ENCODE results near the gene THRB. TPM values are rescaled to one million over a fixed set of nuclear protein-coding genes. Genes with fewer than 3 reads are reported as not detected.

THRB gene
- polyA plus RNA-seq, 1 of the 3 experiments (the other 2 are of a cell fraction): 0.02 TPM

DNA sequence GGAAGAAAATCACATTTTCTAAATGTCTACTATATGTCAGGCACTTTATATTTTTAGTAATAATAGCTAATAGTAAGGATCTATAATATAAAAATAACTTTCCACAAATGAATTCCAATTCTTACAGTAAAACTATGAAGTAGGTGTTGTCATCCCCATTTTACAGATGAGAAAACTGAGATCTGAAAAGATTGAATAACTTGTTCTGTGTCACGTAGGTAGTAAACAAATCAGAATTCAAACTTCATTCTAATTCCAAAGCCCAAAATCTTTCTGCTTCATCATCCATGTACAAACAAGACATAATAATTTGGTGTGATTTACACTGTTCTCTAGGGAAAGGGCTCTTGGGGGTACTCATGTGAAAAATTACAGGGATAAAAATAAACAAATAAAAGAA is 130.3 kb downstream of the THRB start:
- Histone ChIP-seq H3K9me2 (no peaks in the 10 kb centered on the region), H3K79me2 (ENCODE audit: insufficient read depth) (no peaks in the 10 kb centered on the region), H3K27me3 (ENCODE audit: insufficient read depth) (no peaks in the 10 kb centered on the region), H3K36me3 (replicated peaks in 1 of 2; ENCODE audit: control insufficient read depth in 1 of 2, insufficient read depth in 2 of 2, low read length in 1 of 2) (no peaks in the 10 kb centered on the region), H3K4me2 (no peak overlapping the region), H4K20me1 (ENCODE audit: insufficient read depth) (no peaks in the 10 kb centered on the region), H3K4me3 (ENCODE audit: low read depth in 2 of 2, low read length in 1 of 2) (no peak overlapping the region), H3K27ac (ENCODE audit: low read depth in 2 of 2, low read length in 1 of 2) (no peak overlapping the region; a peak in 1 of 4 replicates), H3K9me3 (no peaks in the 10 kb centered on the region), H3K4me1 (ENCODE audit: control insufficient read depth in 1 of 2, insufficient read depth in 2 of 2, low read depth in 1 of 2, low read length in 1 of 2) (peaks cover 0 to 9% of the 10 kb centered on the region in 2 experiments; a peak in 2 of 4 replicates), H3F3A (replicated peaks; ENCODE audit: insufficient read depth) (peaks cover 4% of the 10 kb centered on the region), H3K9ac (no peak overlapping the region), H2AFZ (ENCODE audit: low read depth) (no peak overlapping the region)
- 91% methylated on average over 1 of the region's 1 CpG for WGBS (ENCODE audit: low lambda C conversion rate)
- TF ChIP-seq, protein P1, sequence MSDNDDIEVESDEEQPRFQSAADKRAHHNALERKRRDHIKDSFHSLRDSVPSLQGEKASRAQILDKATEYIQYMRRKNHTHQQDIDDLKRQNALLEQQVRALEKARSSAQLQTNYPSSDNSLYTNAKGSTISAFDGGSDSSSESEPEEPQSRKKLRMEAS (IDR thresholded peaks at IDR 0.05; ENCODE audit: low read depth): no peak
- TF ChIP-seq RCOR1 (IDR thresholded peaks at IDR 0.05; ENCODE audit: low read length) (no peak), CHD2 (IDR thresholded peaks at IDR 0.05; ENCODE audit: low read length, partially characterized antibody) (no peak), RAD21 (IDR thresholded peaks at IDR 0.05; ENCODE audit: low read length) (no peak), FOXM1 (IDR thresholded peaks at IDR 0.05; ENCODE audit: low read depth) (no peak), MEF2A (IDR thresholded peaks at IDR 0.05; ENCODE audit: borderline replicate concordance, low read depth) (no peak), EP300 (IDR thresholded peaks at IDR 0.05; ENCODE audit: borderline replicate concordance in 1 of 2, low read depth in 1 of 2, low read length in 1 of 2) (no peak)
- DNase-seq: no peak
- ChIA-PET POLR2A (no interaction called here), CTCF (no interaction called here)

DNA sequence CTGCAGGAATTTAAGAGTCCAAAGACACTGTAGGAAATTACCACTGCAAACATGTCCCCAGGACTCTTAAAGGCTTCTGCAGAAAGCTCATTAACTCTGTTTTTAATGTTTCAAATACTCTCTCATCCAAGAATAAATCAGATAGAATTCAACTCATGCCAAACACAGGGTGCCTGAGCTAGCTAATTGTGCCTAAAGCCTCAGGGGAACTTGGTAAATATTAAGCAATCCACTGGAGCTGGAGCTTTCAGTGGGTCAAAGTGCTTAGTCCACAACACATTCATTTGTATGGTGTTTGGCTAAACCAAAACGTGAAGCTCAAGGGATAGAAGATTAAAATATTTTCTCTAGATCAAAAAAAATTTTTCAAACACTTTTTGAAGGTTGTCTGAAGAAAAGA is 131.4 kb downstream of the THRB start:
- no peak overlapping the region for H3K9ac ChIP-seq
- no peak for TF ChIP-seq ELF1 (IDR thresholded peaks at IDR 0.05)
- no peak for TF ChIP-seq TEAD4 (IDR thresholded peaks at IDR 0.05; ENCODE audit: borderline replicate concordance, insufficient read depth)
- no peak for TF ChIP-seq FOXJ3 (CRISPR knock-in tag; IDR thresholded peaks at IDR 0.05)
- TF ChIP-seq POLR2AphosphoS5 (IDR thresholded peaks at IDR 0.05; ENCODE audit: low read depth, low read length): no peak
- no peak for TF ChIP-seq GATA2 (CRISPR knock-in tag; IDR thresholded peaks at IDR 0.05)
- TF ChIP-seq NFIC (IDR thresholded peaks at IDR 0.05; ENCODE audit: borderline replicate concordance): no peak
- TF ChIP-seq YY1 (IDR thresholded peaks at IDR 0.05; ENCODE audit: low read depth): no peak
- TF ChIP-seq PBX3 (IDR thresholded peaks at IDR 0.05): no peak
- TF ChIP-seq MXI1 (IDR thresholded peaks at IDR 0.05; ENCODE audit: low read depth, low read length): no peak
- TF ChIP-seq SIN3A (IDR thresholded peaks at IDR 0.05; ENCODE audit: borderline replicate concordance, low read depth, low read length): no peak
- no peak for TF ChIP-seq REST (IDR thresholded peaks at IDR 0.05; ENCODE audit: low read depth, low read length)
- TF ChIP-seq FOSL2 (IDR thresholded peaks at IDR 0.05; ENCODE audit: borderline replicate concordance, low read depth): no peak
- no peak for TF ChIP-seq TCF12 (IDR thresholded peaks at IDR 0.05)
- no peak for TF ChIP-seq NRF1 (IDR thresholded peaks at IDR 0.05; ENCODE audit: low read depth, low read length)
- no peak for TF ChIP-seq RFX5 (IDR thresholded peaks at IDR 0.05; ENCODE audit: low read length)
- no peak overlapping the region for H3K27ac ChIP-seq (ENCODE audit: low read depth in 2 of 2, low read length in 1 of 2)
- no peaks in the 10 kb centered on the region for H3K27me3 ChIP-seq (ENCODE audit: insufficient read depth)
- WGBS (ENCODE audit: low lambda C conversion rate): 67% methylated on average over 1 of the region's 1 CpG
- H3F3A ChIP-seq (replicated peaks; ENCODE audit: insufficient read depth): peaks cover 4% of the 10 kb centered on the region
- H3K9me2 ChIP-seq: no peaks in the 10 kb centered on the region
- H3K9me3 ChIP-seq: no peaks in the 10 kb centered on the region
- no peak overlapping the region for H3K4me3 ChIP-seq (ENCODE audit: low read depth in 2 of 2, low read length in 1 of 2)
- no peaks in the 10 kb centered on the region for H3K79me2 ChIP-seq (ENCODE audit: insufficient read depth)
- ChIA-PET POLR2A (no interaction called here), CTCF (interaction anchor here (0.6 to 1.5 kb wide), 2 partner anchors 136 to 317 kb away, joined by 3 read pairs; no protein-coding TSS in a partner anchor)
- H3K36me3 ChIP-seq (replicated peaks in 1 of 2; ENCODE audit: control insufficient read depth in 1 of 2, insufficient read depth in 2 of 2, low read length in 1 of 2): no peaks in the 10 kb centered on the region
- no peak for DNase-seq
- H4K20me1 ChIP-seq (ENCODE audit: insufficient read depth): no peaks in the 10 kb centered on the region
- H3K4me1 ChIP-seq (ENCODE audit: control insufficient read depth in 1 of 2, insufficient read depth in 2 of 2, low read depth in 1 of 2, low read length in 1 of 2): peaks cover 0 to 9% of the 10 kb centered on the region in 2 experiments; a peak in 2 of 4 replicates
- no peak overlapping the region for H3K4me2 ChIP-seq
- H2AFZ ChIP-seq (ENCODE audit: low read depth): no peak overlapping the region
